IgD-negative memory B cell (primary cell): Measurements from ENCODE around the gene CAPRIN2. TPM values are rescaled to one million over a fixed set of nuclear protein-coding genes. Genes with fewer than 3 reads are reported as not detected.

Source experiments
- H3K27ac Mint-ChIP-seq, 3 donors: one replicate each; pipeline ENCODE4 v1.8.0; 2020 to 2022; ENCODE audit warnings: mild to moderate bottlenecking in 3 of 3, mixed read lengths in 3 of 3, moderate library complexity in 1 of 3
- H3K27me3 Mint-ChIP-seq: one replicate; pipeline ENCODE4 v1.8.0; 2021; ENCODE audit warnings: mixed read lengths
- H3K36me3 Mint-ChIP-seq: one replicate; pipeline ENCODE4 v1.8.0; 2020; ENCODE audit warnings: mild to moderate bottlenecking, mixed read lengths
- H3K4me1 Mint-ChIP-seq, 3 donors: one replicate each; pipeline ENCODE4 v1.8.0; 2020 to 2022; ENCODE audit warnings: mixed read lengths in 3 of 3, mild to moderate bottlenecking in 1 of 3
- H3K4me3 Mint-ChIP-seq, 4 donors: one replicate each; pipeline ENCODE4 v1.8.0; 2020 to 2022; ENCODE audit warnings: mild to moderate bottlenecking in 4 of 4, mixed read lengths in 4 of 4, moderate library complexity in 3 of 4
- H3K9me3 Mint-ChIP-seq, 3 donors: one replicate each; pipeline ENCODE4 v1.8.0; 2020 to 2021; ENCODE audit warnings: mixed read lengths in 3 of 3, mild to moderate bottlenecking in 1 of 3
- polyA plus RNA-seq: library from polyadenylated mRNA; unstranded; fragments of 300-500 nt; fragmentation: Illumina TruSeq; gene quantifications from one replicate; pipeline ENCODE4 v1.2.3, GENCODE V29; 2021

Gene CAPRIN2
- polyA plus RNA-seq, 1 donor from 2014 or later: 14.6 TPM

GRCh38 chr12:30698346-30698745 is 56.4 kb downstream of the CAPRIN2 start:
- Mint-ChIP-seq H3K36me3 (no peaks in the 10 kb centered on the region), H3K27ac (peak overlapping the region in 1 of 3 donors; percentile 29), H3K4me1 (peaks cover 18 to 19% (median 18%) of the 10 kb centered on the region in 3 donors), H3K4me3 (peak overlapping the region in 3 of 4 donors; percentile 50 to 99 (median 58)), H3K27me3 (peaks cover 2% of the 10 kb centered on the region), H3K9me3 (peaks cover 0 to 2% (median 0%) of the 10 kb centered on the region in 3 donors)

DNA sequence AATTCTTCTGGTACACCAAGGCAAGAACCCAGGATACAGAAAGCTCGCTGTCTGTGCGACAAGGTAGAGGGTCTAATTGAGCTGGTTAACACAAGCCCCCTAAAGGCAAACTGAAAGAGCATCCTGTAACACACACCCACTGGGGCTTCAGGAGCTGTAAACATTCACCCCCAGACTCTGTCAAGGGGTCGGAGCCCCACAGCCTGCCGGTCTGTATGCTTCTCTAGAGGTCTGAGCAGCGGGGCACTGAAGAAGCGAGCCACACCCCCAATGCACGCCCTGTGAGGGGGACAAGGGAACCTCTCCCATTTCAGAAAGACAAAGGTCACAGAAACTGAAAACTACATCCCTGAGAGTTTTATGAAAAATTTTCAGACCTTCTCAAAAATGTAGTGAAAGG is 57.8 kb downstream of the CAPRIN2 start:
- no peaks in the 10 kb centered on the region for H3K36me3 Mint-ChIP-seq
- H3K9me3 Mint-ChIP-seq: peaks cover 0 to 2% (median 0%) of the 10 kb centered on the region in 3 donors
- peak overlapping the region in 1 of 3 donors; percentile 15 for H3K27ac Mint-ChIP-seq
- H3K4me3 Mint-ChIP-seq: peak overlapping the region; percentile 48 to 99 (median 70)
- H3K27me3 Mint-ChIP-seq: peaks cover 2% of the 10 kb centered on the region
- peaks cover 19 to 31% (median 27%) of the 10 kb centered on the region in 3 donors for H3K4me1 Mint-ChIP-seq

GRCh38 chr12:30696486-30696885 is 58.3 kb downstream of the CAPRIN2 start:
- Mint-ChIP-seq H3K9me3 (peaks cover 0 to 2% (median 0%) of the 10 kb centered on the region in 3 donors), H3K27me3 (peaks cover 2% of the 10 kb centered on the region), H3K4me3 (peak overlapping the region in 3 of 4 donors; percentile 90 to 99 (median 98)), H3K27ac (no peak overlapping the region), H3K4me1 (peaks cover 23 to 33% (median 27%) of the 10 kb centered on the region in 3 donors), H3K36me3 (no peaks in the 10 kb centered on the region)

DNA sequence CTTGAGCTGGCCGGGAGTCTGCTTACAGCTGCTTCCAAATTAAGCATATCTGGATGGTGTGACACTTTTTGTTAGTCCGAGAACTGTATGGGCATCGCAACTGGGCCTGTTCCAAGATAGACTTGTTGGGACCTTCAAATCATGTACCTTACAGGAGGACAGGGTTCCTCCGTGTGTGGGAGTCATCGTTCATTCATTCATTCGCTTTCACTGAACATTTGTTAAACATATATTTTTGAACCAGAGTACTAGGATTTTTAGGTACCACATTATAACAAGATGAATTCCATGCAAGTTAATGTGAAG is 58.7 kb downstream of the CAPRIN2 start:
- H3K36me3 Mint-ChIP-seq: no peaks in the 10 kb centered on the region
- H3K4me1 Mint-ChIP-seq: peaks cover 24 to 36% (median 28%) of the 10 kb centered on the region in 3 donors
- H3K9me3 Mint-ChIP-seq: peaks cover 0 to 2% (median 0%) of the 10 kb centered on the region in 3 donors
- peak overlapping the region; percentile 90 to 99 (median 98) for H3K4me3 Mint-ChIP-seq
- H3K27me3 Mint-ChIP-seq: peaks cover 2% of the 10 kb centered on the region
- H3K27ac Mint-ChIP-seq: peak overlapping the region; percentile 90 to 96 (median 93)

- Mint-ChIP-seq H3K36me3 (no peaks in the 10 kb centered on the region), H3K27ac (peak within 1 kb of the TSS; percentile 90 to 96 (median 93)), H3K4me1 (peaks cover 24 to 37% (median 29%) of the 10 kb centered on the region in 3 donors), H3K27me3 (peaks cover 2% of the 10 kb centered on the region), H3K9me3 (peaks cover 0 to 2% (median 0%) of the 10 kb centered on the region in 3 donors), H3K4me3 (peak within 1 kb of the TSS; percentile 90 to 99 (median 98))
Measured at GRCh38 chr12:30695199-30696102, 59.3 kb downstream of the CAPRIN2 start, which contains the start of gene IPO8. Gene IPO8, minus strand, starts transcription at chr12:30695869. Its CDS starts 222 bp downstream, at chr12:30695647.

GRCh38 chr12:30694412-30695198 is 60.1 kb downstream of the CAPRIN2 start:
- Mint-ChIP-seq H3K9me3 (peaks cover 0 to 2% (median 0%) of the 10 kb centered on the region in 3 donors), H3K36me3 (peaks cover 5% of the 10 kb centered on the region), H3K4me1 (peaks cover 28 to 40% (median 31%) of the 10 kb centered on the region in 3 donors), H3K27me3 (peaks cover 2% of the 10 kb centered on the region), H3K27ac (peak overlapping the region; percentile 90 to 96 (median 91)), H3K4me3 (peak overlapping the region; percentile 90 to 99 (median 98))

- Mint-ChIP-seq H3K4me1 (peaks cover 28 to 44% (median 31%) of the 10 kb centered on the region in 3 donors), H3K27me3 (no peaks in the 10 kb centered on the region), H3K36me3 (peaks cover 7% of the 10 kb centered on the region), H3K27ac (peak overlapping the region in 2 of 3 donors; percentile 2 to 33), H3K4me3 (peak overlapping the region in 2 of 4 donors; percentile 86 to 99), H3K9me3 (peaks cover 0 to 2% (median 0%) of the 10 kb centered on the region in 3 donors)
Measured at GRCh38 chr12:30692470-30692869, 62.3 kb downstream of the CAPRIN2 start.

GRCh38 chr12:30691122-30691879 is 63.5 kb downstream of the CAPRIN2 start:
- H3K4me3 Mint-ChIP-seq: peak overlapping the region in 1 of 4 donors; percentile 19
- H3K27me3 Mint-ChIP-seq: no peaks in the 10 kb centered on the region
- H3K9me3 Mint-ChIP-seq: peaks cover 0 to 2% (median 0%) of the 10 kb centered on the region in 3 donors
- H3K36me3 Mint-ChIP-seq: peaks cover 7% of the 10 kb centered on the region
- peak overlapping the region in 2 of 3 donors; percentile 43 to 46 for H3K27ac Mint-ChIP-seq
- peaks cover 28 to 45% (median 32%) of the 10 kb centered on the region in 3 donors for H3K4me1 Mint-ChIP-seq

DNA sequence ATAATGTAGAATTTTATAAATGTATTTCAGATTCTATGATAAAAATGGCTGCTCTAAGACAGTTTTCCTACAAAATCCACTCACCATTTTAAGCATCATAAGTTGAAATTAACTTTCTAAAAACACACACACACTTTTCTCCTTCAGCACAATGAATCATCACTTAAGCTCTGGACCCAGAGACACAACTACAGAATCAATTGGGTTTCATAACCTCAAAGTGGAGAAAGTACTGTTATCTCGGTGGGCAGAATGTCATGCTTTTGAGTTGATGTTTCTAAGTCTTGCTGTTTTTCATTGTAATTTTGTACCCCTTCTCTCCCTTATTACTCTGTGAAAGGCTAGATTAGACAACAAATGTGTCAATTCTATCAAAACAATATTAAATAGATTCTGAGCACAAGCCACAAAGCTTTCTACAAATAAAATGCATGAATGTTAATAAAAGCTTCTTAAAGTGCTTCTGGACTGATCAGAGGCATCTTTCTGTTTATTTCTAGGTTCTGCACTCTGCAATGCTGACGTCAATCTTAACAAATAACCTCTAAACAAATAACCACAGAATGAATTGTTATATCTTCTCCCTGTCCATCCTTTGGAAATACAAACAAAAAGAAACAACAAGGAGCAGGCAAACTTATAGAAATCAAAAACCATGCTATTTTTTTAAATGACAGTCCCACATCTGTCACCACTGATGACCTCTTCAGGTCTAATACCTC is 67.3 kb downstream of the CAPRIN2 start:
- Mint-ChIP-seq H3K4me3 (no peak overlapping the region), H3K4me1 (peaks cover 6 to 18% (median 14%) of the 10 kb centered on the region in 3 donors), H3K27me3 (no peaks in the 10 kb centered on the region), H3K9me3 (peaks cover 0 to 1% (median 0%) of the 10 kb centered on the region in 3 donors), H3K36me3 (peaks cover 7% of the 10 kb centered on the region), H3K27ac (peak overlapping the region in 1 of 3 donors; percentile 39)

- Mint-ChIP-seq H3K27me3 (no peaks in the 10 kb centered on the region), H3K4me3 (no peak overlapping the region), H3K4me1 (peaks cover 0 to under 1% (median 0%) of the 10 kb centered on the region in 3 donors), H3K36me3 (peaks cover 8% of the 10 kb centered on the region), H3K9me3 (peaks cover 0 to 1% (median 0%) of the 10 kb centered on the region in 3 donors), H3K27ac (no peak overlapping the region)
Measured at GRCh38 chr12:30679241-30679640, 75.5 kb downstream of the CAPRIN2 start.

GRCh38 chr12:30678221-30678620 is 76.5 kb downstream of the CAPRIN2 start:
- Mint-ChIP-seq H3K27ac (no peak overlapping the region), H3K4me3 (no peak overlapping the region), H3K9me3 (peaks cover 0 to under 1% (median 0%) of the 10 kb centered on the region in 3 donors), H3K36me3 (peaks cover 9% of the 10 kb centered on the region), H3K27me3 (no peaks in the 10 kb centered on the region), H3K4me1 (no peaks in the 10 kb centered on the region)

- peaks cover 2% of the 10 kb centered on the region for H3K36me3 Mint-ChIP-seq
- no peak overlapping the region for H3K4me3 Mint-ChIP-seq
- H3K9me3 Mint-ChIP-seq: no peaks in the 10 kb centered on the region
- no peak overlapping the region for H3K27ac Mint-ChIP-seq
- no peaks in the 10 kb centered on the region for H3K4me1 Mint-ChIP-seq
- H3K27me3 Mint-ChIP-seq: no peaks in the 10 kb centered on the region
Measured at GRCh38 chr12:30661210-30661609, 93.5 kb downstream of the CAPRIN2 start.
